Gastroesophageal sphincter (tissue), 4 donors: ENCODE results near the gene PRDM16. TPM values are rescaled to one million over a fixed set of nuclear protein-coding genes. Genes with fewer than 3 reads are reported as not detected.

Experiments used
- ATAC-seq: fragments of 150-250 bp; one replicate; pipeline ENCODE4 v1.9.1; 2016; ENCODE audit warnings: mild to moderate bottlenecking, moderate library complexity
- H3K27ac ChIP-seq, 4 donors: fragments of 200-600 bp; sonication (generic) in 3 of 4; 1 replicate in 3 of 4; 2 replicates in 1 of 4; pipeline ENCODE4 v1.5.1; 2016 to 2019
- H3K27me3 ChIP-seq: fragments of 200-600 bp; sonication (generic); one replicate; pipeline ENCODE4 v1.5.1; 2019
- H3K36me3 ChIP-seq, 2 donors: fragments of 200-600 bp; sonication (generic); one replicate each; pipeline ENCODE4 v1.5.1; 2019; ENCODE audit warnings: control low read depth in 1 of 2
- H3K4me1 ChIP-seq, 3 donors: fragments of 200-600 bp; sonication (generic); 1 replicate in 2 of 3; 2 replicates in 1 of 3; pipeline ENCODE4 v1.5.1; 2016 to 2019; ENCODE audit warnings: control low read depth in 2 of 3
- H3K4me3 ChIP-seq, 2 donors: fragments of 200-600 bp; sonication (generic); one replicate each; pipeline ENCODE4 v1.5.1; 2019; ENCODE audit warnings: mild to moderate bottlenecking in 1 of 2, moderate library complexity in 1 of 2
- H3K9me3 ChIP-seq, 3 donors: fragments of 200-600 bp; sonication (generic); one replicate each; pipeline ENCODE4 v1.5.1; 2017 to 2019; ENCODE audit warnings: control low read depth in 2 of 3
- CTCF ChIP-seq, 4 experiments: fragments of 200-600 bp in 2 of 4; fragments of 450-650 bp in 2 of 4; sonication (generic) in 1 of 4; IDR thresholded peaks; one replicate each; pipeline ENCODE4 v1.5.1; 2017 to 2019; ENCODE audit warnings: antibody characterized with exemption in 4 of 4, mild to moderate bottlenecking in 2 of 4, moderate library complexity in 2 of 4
- EP300 ChIP-seq: sonication (generic); formaldehyde crosslinking; IDR thresholded peaks from one replicate; pipeline ENCODE4 v1.6.1; 2017; ENCODE audit warnings: antibody characterized with exemption, mild to moderate bottlenecking
- POLR2A ChIP-seq, 2 donors: fragments of 450-650 bp; IDR thresholded peaks; one replicate each; pipeline ENCODE4 v1.6.1; 2017; ENCODE audit warnings: antibody characterized with exemption in 2 of 2, mild to moderate bottlenecking in 2 of 2, moderate library complexity in 1 of 2
- POLR2AphosphoS5 ChIP-seq: sonication (generic); formaldehyde crosslinking; IDR thresholded peaks from one replicate; pipeline ENCODE4 v1.6.1; 2017; ENCODE audit warnings: antibody characterized with exemption
- WGBS, 2 donors: methylation state at CpG; one replicate each; pipeline ENCODE4 v1.1.5; 2018; ENCODE audit warnings: low coverage in 1 of 2; 5-methylcytosine and 5-hydroxymethylcytosine counted together
- total RNA-seq, 4 donors: library from RNA; depleted of rRNA; stranded (reverse); fragments of >200 nt; gene quantifications; one replicate each; pipeline ENCODE4 v1.1.0, GENCODE V29; 2016

PRDM16 gene
- total RNA-seq, 4 donors from 2014 or later: 1.1 to 3.4 (median 1.6) TPM

GRCh38 chr1:3248155-3249141, 179.4 kb downstream of the PRDM16 start:
- Histone ChIP-seq H3K9me3 (no peaks in the 10 kb centered on the region), H3K27me3 (peaks cover 92% of the 10 kb centered on the region), H3K36me3 (no peaks in the 10 kb centered on the region), H3K4me1 (peaks cover 0 to 21% (median 0%) of the 10 kb centered on the region in 3 donors), H3K27ac (no peak overlapping the region), H3K4me3 (no peak overlapping the region)
- ATAC-seq: no peak
- no peak for TF ChIP-seq POLR2A (IDR thresholded peaks at IDR 0.05)
- 15 to 17% methylated on average over 18 to 19 of the region's 34 CpGs for WGBS, 2 donors

DNA sequence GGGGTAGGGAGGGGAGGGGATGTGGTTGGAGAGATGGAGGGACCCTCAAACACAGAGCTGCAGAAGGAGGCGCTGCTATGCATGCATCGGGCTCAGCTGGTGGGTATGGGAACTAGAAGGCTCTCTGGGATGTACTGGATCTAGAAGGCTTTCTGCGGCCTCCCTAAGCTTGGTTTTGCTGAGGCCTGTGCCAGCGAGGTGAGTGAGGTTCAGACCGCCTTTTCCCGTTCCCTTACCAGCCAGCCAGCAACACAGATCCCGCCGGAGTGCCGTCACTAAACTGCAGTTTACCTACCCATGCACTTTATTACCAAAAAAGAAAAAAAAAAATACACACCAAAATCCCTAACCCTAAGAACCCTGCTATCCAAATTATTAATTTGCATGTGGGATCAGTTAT, 180.2 kb downstream of the PRDM16 start:
- ATAC-seq: no peak
- no peaks in the 10 kb centered on the region for H3K9me3 ChIP-seq
- H3K36me3 ChIP-seq: no peaks in the 10 kb centered on the region
- peaks cover 84% of the 10 kb centered on the region for H3K27me3 ChIP-seq
- TF ChIP-seq POLR2AphosphoS5: no peak
- no peak for TF ChIP-seq CTCF (IDR thresholded peaks at IDR 0.05)
- no peak for TF ChIP-seq EP300
- TF ChIP-seq POLR2A (IDR thresholded peaks at IDR 0.05): no peak
- 70 to 85% methylated on average over 2 to 7 of the region's 9 CpGs for WGBS, 2 donors
- H3K27ac ChIP-seq: no peak overlapping the region
- peaks cover 0 to 17% (median 0%) of the 10 kb centered on the region in 3 donors for H3K4me1 ChIP-seq
- no peak overlapping the region for H3K4me3 ChIP-seq

GRCh38 chr1:3249631-3250501, 180.9 kb downstream of the PRDM16 start:
- Histone ChIP-seq H3K27me3 (peaks cover 78% of the 10 kb centered on the region), H3K27ac (no peak overlapping the region), H3K4me1 (peaks cover 0 to 11% (median 0%) of the 10 kb centered on the region in 3 donors), H3K4me3 (no peak overlapping the region), H3K9me3 (no peaks in the 10 kb centered on the region), H3K36me3 (no peaks in the 10 kb centered on the region)
- no peak for ATAC-seq
- 52 to 67% methylated on average over 3 to 14 of the region's 31 CpGs for WGBS, 2 donors
- TF ChIP-seq EP300: no peak
- TF ChIP-seq CTCF (IDR thresholded peaks at IDR 0.05): no peak
- TF ChIP-seq POLR2A (IDR thresholded peaks at IDR 0.05): no peak
- TF ChIP-seq POLR2AphosphoS5: no peak

DNA sequence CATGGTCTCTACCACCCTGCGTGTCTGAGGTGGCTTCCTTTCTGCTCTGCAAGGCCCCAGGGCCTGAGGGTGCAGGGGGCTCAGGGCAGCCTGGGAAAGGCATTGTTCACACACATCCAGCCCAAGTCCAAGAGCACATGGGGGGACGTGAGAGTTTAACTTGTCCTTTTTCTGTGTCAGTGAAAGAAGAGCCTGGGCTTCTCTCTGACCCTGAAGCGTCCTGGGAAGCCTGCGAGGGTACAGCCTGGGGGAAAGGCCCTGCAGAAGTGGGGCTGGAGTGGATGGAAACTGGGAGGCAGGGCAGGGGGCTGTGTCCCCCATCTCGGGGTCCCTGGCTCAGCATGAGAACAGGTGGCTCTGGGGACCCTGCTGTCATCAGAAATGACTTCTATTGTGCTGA, 181.6 kb downstream of the PRDM16 start:
- H3K9me3 ChIP-seq: no peaks in the 10 kb centered on the region
- peaks cover 0 to 11% (median 0%) of the 10 kb centered on the region in 3 donors for H3K4me1 ChIP-seq
- 40 to 71% methylated on average over 1 to 2 of the region's 5 CpGs for WGBS, 2 donors
- TF ChIP-seq EP300: no peak
- TF ChIP-seq POLR2A (IDR thresholded peaks at IDR 0.05): no peak
- TF ChIP-seq POLR2AphosphoS5: no peak
- TF ChIP-seq CTCF (IDR thresholded peaks at IDR 0.05): no peak
- H3K36me3 ChIP-seq: no peaks in the 10 kb centered on the region
- H3K27ac ChIP-seq: no peak overlapping the region
- H3K27me3 ChIP-seq: peaks cover 72% of the 10 kb centered on the region
- ATAC-seq: no peak
- H3K4me3 ChIP-seq: no peak overlapping the region

DNA sequence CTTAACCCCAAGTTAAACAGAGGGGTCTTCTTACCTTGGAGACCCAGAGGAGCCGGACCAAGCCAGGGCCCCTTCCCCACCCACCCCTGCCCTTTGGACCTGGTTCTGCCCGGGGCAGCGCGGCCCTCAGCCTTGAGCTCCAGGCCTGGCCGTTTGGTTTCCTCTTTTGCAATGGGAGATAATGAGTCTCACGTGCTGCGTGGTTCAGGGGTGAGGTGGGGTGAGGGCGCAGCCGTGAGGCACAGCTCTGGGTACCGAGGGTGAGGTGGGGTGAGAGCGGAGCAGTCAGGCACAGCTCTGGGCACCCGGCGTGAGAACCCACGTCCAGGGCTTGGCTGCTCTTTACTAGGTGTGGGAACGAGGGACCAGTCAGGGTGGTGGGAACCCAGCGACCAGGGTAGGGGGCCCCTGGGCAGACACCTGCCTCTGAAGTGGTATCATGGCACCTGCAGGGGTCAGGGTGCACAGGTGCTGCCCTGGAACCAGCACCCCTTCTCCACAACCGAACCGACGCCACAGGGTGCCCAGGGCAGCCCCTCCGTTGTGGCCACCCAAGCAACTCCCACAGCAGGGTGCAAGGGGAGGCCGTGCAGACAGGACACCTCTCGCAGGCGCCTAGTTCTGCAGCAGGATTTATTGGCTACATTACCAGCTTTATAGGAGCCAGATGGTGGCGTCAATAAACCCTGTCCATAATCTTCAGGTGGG, 182.2 kb downstream of the PRDM16 start:
- 88% methylated on average over 4 of the region's 24 CpGs; no CpG with 5 or more reads in 1 of the 2 donors for WGBS, 2 donors
- ATAC-seq: no peak
- TF ChIP-seq POLR2A (IDR thresholded peaks at IDR 0.05) (no peak), POLR2AphosphoS5 (no peak), CTCF (IDR thresholded peaks at IDR 0.05) (no peak), EP300 (no peak)
- Histone ChIP-seq H3K4me1 (peaks cover 0 to 11% (median 0%) of the 10 kb centered on the region in 3 donors), H3K27me3 (peaks cover 66% of the 10 kb centered on the region), H3K36me3 (no peaks in the 10 kb centered on the region), H3K9me3 (no peaks in the 10 kb centered on the region), H3K4me3 (no peak overlapping the region), H3K27ac (no peak overlapping the region)
